Body of pancreas (tissue), 4 donors: ENCODE measurements around the gene DHX35. TPM values are rescaled to one million over a fixed set of nuclear protein-coding genes. Genes with fewer than 3 reads are reported as not detected.
"Not testable (repeated sequence)": the region's sequence is repeated elsewhere in the genome, so short reads cannot be mapped to it uniquely, and the experiment has no call there.

Source experiments
- ATAC-seq: fragments of 150-250 bp; one replicate; pipeline ENCODE4 v1.9.1; 2016
- DNase-seq, 4 donors: peaks; one replicate each; pipeline ENCODE4 v3.0.0-alpha.2; 2019
- H3K27ac ChIP-seq, 4 donors: fragments of 200-600 bp; sonication (generic); 1 replicate in 3 of 4; 2 replicates in 1 of 4; pipeline versions ENCODE4 v1.5.1 to v1.6.1; 2016 to 2019; ENCODE audit warnings: mild to moderate bottlenecking in 1 of 4, mixed read lengths in 1 of 4, moderate library complexity in 1 of 4
- H3K27me3 ChIP-seq, 2 donors: fragments of 200-600 bp; sonication (generic); one replicate each; pipeline ENCODE4 v1.6.0; 2016; ENCODE audit warnings: mild to moderate bottlenecking in 1 of 2
- H3K36me3 ChIP-seq, 2 donors: fragments of 200-600 bp; sonication (generic); replicated peaks in 1 of 2; 2 replicates each; pipeline ENCODE4 v1.5.1; 2016; ENCODE audit warnings: low read depth in 2 of 2; ENCODE audit not compliant: insufficient read depth in 1 of 2
- H3K4me1 ChIP-seq: fragments of 200-600 bp; sonication (generic); one replicate; pipeline ENCODE4 v1.6.0; 2016
- H3K4me3 ChIP-seq, 2 donors: fragments of 200-600 bp; sonication (generic); 1 replicate in 1 of 2; 2 replicates in 1 of 2; pipeline ENCODE4 v1.5.1; 2016 to 2019
- H3K9me3 ChIP-seq, 3 donors: fragments of 200-600 bp; sonication (generic); 1 replicate in 2 of 3; 2 replicates in 1 of 3; pipeline ENCODE4 v1.5.1; 2016
- POLR2A ChIP-seq, 3 donors: fragments of 450-650 bp; IDR thresholded peaks; one replicate each; pipeline ENCODE4 v1.6.1; 2016; ENCODE audit warnings: antibody characterized with exemption in 3 of 3, mild to moderate bottlenecking in 2 of 3
- WGBS, 2 donors: methylation state at CpG; one replicate each; pipeline ENCODE4 v1.1.5; 2017; 5-methylcytosine and 5-hydroxymethylcytosine counted together
- intact Hi-C: fragments of 100-400 bp; cut with DNase I; formaldehyde crosslinking; loops from one replicate; pipeline ENCODE4 v1.15.1; 2023
- total RNA-seq, 2 donors: library from RNA; depleted of rRNA; stranded (reverse); fragments of >200 nt; gene quantifications; one replicate each; pipeline ENCODE4 v1.1.0, GENCODE V29; 2016
- TF ChIP-seq, protein P1 (sequence below), 7 experiments: fragments of 450-650 bp in 4 of 7; fragments of 200-600 bp in 3 of 7; sonication (generic) in 3 of 7; IDR thresholded peaks; one replicate each; pipeline ENCODE4 v1.5.1; 2016 to 2019; ENCODE audit warnings: antibody characterized with exemption in 7 of 7

The DHX35 gene
- total RNA-seq, 2 donors from 2014 or later = 6.9 to 7.3 TPM

DNA sequence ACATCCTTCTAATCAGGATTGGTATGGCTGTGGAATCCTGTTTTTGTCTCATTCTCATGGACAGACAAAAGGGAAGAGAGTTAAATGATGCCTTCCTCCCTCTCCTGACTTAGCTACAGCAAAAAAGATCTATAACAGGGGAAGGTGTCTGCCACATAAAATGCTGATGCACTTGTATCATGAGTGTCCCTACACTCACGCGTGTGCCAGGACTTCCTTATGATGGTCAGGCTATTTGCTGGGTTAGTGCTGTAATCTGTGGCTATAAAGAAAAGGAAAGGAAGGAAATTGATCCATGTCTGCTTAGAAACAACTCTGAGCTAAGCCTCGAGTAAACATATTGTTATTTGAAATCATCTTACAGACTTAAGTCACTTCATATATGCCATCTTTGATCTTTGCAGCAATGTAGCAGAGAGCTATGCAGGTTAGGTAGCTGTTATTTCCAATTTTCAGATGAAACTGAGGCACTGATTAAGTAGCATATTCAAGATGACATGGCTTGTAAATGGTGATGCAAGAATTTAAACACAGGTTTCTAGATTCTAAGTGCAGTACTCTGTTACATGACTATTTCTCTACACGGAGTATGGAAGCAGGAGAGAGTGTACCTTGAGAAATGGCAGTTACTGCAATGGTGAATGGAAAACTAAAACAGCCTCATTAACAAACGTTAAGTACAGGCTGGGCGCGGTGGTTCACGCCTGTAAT, 8.4 kb upstream of the DHX35 start:
- DNase-seq = no peak
- no peak for ATAC-seq
- H3K27ac ChIP-seq = no peak overlapping the region
- no peak overlapping the region for H3K4me3 ChIP-seq
- WGBS, 2 donors = 81 to 85% methylated on average over 8 of the region's 8 CpGs
- TF ChIP-seq, protein P1, sequence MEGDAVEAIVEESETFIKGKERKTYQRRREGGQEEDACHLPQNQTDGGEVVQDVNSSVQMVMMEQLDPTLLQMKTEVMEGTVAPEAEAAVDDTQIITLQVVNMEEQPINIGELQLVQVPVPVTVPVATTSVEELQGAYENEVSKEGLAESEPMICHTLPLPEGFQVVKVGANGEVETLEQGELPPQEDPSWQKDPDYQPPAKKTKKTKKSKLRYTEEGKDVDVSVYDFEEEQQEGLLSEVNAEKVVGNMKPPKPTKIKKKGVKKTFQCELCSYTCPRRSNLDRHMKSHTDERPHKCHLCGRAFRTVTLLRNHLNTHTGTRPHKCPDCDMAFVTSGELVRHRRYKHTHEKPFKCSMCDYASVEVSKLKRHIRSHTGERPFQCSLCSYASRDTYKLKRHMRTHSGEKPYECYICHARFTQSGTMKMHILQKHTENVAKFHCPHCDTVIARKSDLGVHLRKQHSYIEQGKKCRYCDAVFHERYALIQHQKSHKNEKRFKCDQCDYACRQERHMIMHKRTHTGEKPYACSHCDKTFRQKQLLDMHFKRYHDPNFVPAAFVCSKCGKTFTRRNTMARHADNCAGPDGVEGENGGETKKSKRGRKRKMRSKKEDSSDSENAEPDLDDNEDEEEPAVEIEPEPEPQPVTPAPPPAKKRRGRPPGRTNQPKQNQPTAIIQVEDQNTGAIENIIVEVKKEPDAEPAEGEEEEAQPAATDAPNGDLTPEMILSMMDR (IDR thresholded peaks at IDR 0.05) = no peak
- TF ChIP-seq POLR2A (IDR thresholded peaks at IDR 0.05) = no peak
- H3K36me3 ChIP-seq = no peaks in the 10 kb centered on the region
- H3K9me3 ChIP-seq = no peaks in the 10 kb centered on the region
- intact Hi-C loops = no loop called here
- H3K4me1 ChIP-seq = no peaks in the 10 kb centered on the region
- no peaks in the 10 kb centered on the region for H3K27me3 ChIP-seq

DNA sequence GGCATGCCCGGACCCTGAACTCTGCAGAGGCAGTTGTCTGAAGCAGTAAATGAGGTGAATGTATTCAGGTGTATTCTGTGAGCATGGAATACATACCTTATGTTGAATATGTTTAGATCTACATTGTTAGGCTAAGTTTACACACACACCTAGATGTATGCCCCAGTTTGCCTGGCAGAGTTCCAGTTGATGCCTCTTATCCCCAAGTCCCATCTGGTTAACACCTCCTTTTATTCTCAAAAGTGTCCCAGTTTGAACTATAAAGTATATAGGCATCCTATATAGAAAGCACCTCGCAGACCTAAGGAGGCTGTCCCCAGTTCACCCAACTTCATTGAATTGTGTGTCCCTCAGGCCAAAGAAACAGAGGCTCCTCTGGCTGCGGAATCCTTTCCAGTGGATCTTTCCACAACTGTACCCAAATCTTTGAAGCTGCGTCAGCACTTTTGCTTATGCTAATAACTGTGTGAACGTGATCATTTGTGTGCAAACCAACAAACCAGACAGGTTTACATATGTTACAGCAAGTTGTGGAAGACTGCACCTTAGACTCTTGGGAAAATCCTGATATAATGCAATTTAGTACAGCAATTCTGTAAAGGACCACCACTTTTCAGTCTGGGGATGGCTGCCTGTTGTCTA, 4.8 kb upstream of the DHX35 start:
- no peak overlapping the region for H3K27ac ChIP-seq
- ATAC-seq = no peak

DNA sequence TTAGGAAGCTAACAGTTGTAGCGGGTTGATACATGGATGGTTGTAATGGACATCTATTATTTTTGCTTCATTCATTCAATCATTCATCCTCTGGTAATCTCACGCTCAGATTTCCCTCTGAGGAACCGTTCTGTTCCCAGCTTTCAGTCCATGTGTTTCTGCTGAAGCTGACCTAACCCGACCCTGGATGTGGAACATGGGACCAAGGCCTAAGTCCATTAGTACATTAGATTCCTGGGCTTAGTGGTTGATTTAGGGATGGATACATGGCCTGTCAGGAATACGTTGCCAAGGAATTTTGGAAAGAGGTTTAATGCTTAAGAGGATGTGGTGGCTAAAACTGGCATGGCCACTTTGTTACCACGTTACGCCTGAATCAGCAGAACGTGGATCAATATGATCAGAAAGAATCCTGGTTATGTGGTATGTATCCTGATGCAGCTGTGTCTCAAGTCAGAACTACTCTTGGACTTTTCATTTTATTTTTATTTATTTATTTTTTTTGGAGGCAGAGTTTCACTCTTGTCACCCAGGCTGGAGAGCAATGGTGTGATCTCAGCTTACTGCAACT, 4.1 kb upstream of the DHX35 start:
- Histone ChIP-seq H3K27me3 (no peaks in the 10 kb centered on the region), H3K27ac (no peak overlapping the region), H3K36me3 (no peaks in the 10 kb centered on the region), H3K4me3 (no peak overlapping the region), H3K9me3 (no peaks in the 10 kb centered on the region), H3K4me1 (peaks cover 9% of the 10 kb centered on the region)
- WGBS, 2 donors = 80 to 86% methylated on average over 8 of the region's 8 CpGs
- TF ChIP-seq, protein P1 (IDR thresholded peaks at IDR 0.05) = no peak
- TF ChIP-seq POLR2A (IDR thresholded peaks at IDR 0.05) = no peak
- no peak for DNase-seq
- intact Hi-C loops = no loop called here
- ATAC-seq = no peak

More for the DNA sequence above, 4.8 kb upstream of the DHX35 start:
- no peaks in the 10 kb centered on the region for H3K36me3 ChIP-seq
- H3K4me1 ChIP-seq = peaks cover 5% of the 10 kb centered on the region
- 86 to 87% methylated on average over 5 of the region's 5 CpGs for WGBS, 2 donors
- DNase-seq = no peak
- intact Hi-C loops = no loop called here
- no peaks in the 10 kb centered on the region for H3K9me3 ChIP-seq
- H3K4me3 ChIP-seq = no peak overlapping the region
- TF ChIP-seq, protein P1 (IDR thresholded peaks at IDR 0.05) = no peak
- TF ChIP-seq POLR2A (IDR thresholded peaks at IDR 0.05) = no peak
- no peaks in the 10 kb centered on the region for H3K27me3 ChIP-seq

DNA sequence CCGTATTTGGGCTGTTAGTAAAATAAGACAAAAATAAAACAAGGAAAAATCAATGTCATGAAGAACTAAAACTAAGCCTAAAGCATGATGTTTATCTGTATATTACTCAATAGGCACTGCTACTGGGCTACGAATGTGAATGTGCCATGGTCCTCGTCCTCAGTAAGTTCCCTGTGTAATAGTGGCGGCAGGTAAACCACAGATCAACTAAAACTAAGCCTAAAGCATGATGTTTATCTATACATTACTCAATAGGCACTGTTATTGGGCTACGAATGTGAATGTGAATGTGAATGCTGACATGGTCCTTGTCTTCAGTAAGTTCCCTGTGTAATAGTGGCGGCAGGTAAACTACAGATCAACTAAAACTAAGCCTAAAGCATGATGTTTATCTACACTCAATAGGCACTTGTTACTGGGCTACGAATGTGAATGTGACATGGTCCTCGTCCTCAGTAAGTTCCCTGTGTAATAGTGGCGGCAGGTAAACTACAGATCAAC, 1.9 kb upstream of the DHX35 start:
- ATAC-seq = not testable (repeated sequence)

DNA sequence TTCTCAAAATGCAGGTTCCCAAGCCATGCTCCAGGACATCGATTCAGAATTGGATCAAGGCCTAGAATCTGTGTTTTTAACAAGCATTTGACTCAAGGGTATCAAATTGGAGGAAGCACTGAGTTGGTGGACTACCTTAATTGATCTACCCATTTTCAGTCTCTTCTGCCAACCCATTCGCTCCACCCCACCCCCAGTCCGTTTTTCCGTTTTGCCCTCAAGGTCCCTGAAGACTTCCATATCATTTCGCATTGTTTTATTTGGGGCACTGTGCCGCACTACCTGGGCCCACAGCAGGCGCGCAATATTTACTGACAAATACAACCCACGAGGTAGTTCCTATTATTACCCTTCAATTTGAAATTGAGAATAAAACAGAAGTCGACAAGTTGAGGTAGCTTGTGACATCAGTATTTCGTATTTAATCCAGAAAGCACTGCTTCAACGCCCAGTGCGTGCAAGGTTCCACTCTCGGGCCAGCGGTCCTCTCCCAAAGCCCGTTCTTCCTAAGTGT, 557 bp upstream of the DHX35 start:
- WGBS, 2 donors = 7 to 10% methylated on average over 16 of the region's 16 CpGs
- peak in 1 of 4 donors; percentile 15 for DNase-seq
- Histone ChIP-seq H3K4me3 (peak overlapping the region; percentile 93 to 98), H3K27me3 (no peaks in the 10 kb centered on the region), H3K27ac (peak overlapping the region in 3 of 4 donors; percentile 74 to 85 (median 82)), H3K9me3 (no peaks in the 10 kb centered on the region), H3K4me1 (peaks cover 13% of the 10 kb centered on the region), H3K36me3 (no peaks in the 10 kb centered on the region)
- intact Hi-C loops = no loop called here
- TF ChIP-seq, protein P1 (IDR thresholded peaks at IDR 0.05) = no peak
- TF ChIP-seq POLR2A (IDR thresholded peaks at IDR 0.05) = no peak
- ATAC-seq = no peak

More for the DNA sequence above, 1.9 kb upstream of the DHX35 start:
- intact Hi-C loops, H3K27me3 ChIP-seq, H3K4me3 ChIP-seq, DNase-seq, H3K27ac ChIP-seq, H3K36me3 ChIP-seq, H3K9me3 ChIP-seq: not testable (repeated sequence)
- H3K4me1 ChIP-seq = peaks cover 13% of the 10 kb centered on the region
- WGBS, 2 donors = 88 to 90% methylated on average over 9 of the region's 9 CpGs
